HG03135 (cell line): ENCODE results near the gene KRTAP4-12.
"Not testable (repeated sequence)": the region's sequence is repeated elsewhere in the genome, so short reads cannot be mapped to it uniquely, and the experiment has no call there.

Experiments used
- ATAC-seq: cut with Tn5 transposase; IDR thresholded peaks from one replicate; pipeline ENCODE4 v1.9.1; 2021; ENCODE audit warnings: mild to moderate bottlenecking, moderate library complexity; ENCODE audit not compliant: unreplicated experiment

The KRTAP4-12 gene

GRCh38 chr17:41123991-41124371, at the start of gene KRTAP4-12:
TSS of gene KRTAP4-12 (minus strand) at chr17:41124182. CDS start at chr17:41124122, 60 bp downstream.
- ATAC-seq, result not testable (repeated sequence)

DNA sequence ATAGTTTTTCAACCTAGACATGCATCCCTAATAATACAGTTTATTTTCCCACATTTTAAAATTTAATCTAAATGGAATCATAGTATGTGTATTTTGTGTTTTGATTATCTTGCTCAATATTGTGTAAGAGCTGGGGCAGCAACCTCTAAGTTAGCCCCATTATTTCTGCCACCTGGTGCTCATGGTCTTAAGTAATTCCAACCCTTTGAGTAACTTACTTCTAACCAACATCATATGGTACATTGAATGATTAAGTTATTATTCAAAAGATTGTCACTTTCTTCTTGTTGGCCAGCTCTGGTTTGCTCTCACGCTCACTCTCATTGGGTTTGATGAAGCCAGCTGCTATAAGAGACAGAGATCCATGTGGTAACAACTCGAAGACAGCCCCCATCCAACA, 47.9 kb upstream of the KRTAP4-12 start:
- no peak for ATAC-seq

DNA sequence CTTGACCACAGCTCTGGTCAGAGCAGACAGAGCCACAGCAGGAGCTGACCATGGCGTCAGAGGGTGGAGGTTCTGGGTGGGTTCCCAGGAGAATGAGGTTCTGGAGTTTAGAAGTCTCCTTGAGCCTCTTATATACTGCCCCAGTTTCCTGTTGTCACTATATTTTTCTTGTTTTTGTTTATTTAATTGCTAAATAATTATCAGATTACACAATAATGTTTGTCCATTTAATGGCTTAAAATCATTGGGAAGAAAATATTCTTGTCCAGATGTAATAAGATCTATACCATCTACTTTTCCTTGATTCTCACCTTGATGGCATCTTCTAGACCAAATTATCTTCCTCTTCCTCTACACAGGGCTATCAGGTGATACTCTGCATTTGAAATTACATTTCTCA, 44.1 kb upstream of the KRTAP4-12 start, which contains the start of gene KRTAP4-3:
Gene KRTAP4-3, minus strand, starts transcription at position 101 of the 400 bp plus-strand sequence. Its CDS starts 49 bp downstream, at position 52.
- no peak for ATAC-seq

DNA sequence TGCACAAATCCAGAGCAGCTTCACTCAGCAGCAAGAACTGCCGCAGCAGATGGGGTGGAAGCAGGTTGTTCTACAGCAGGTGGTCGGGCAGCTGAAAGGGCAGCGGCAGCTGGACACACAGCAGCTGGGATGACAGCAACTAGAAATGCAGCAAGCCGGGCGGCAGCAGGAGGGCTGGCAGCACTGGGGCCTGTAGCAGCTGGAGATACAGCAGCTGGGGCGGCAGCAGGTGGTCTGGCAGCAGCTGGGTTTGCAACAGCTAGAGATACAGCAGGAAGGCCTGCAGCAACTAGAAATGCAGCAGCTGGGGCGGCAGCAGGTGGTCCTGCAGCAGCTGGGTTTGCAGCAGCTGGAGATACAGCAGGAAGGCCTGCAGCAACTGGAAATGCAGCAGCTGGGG, 43.6 kb upstream of the KRTAP4-12 start:
- no peak for ATAC-seq

- ATAC-seq, result no peak
Measured at GRCh38 chr17:41163828-41164227, 39.8 kb upstream of the KRTAP4-12 start.

DNA sequence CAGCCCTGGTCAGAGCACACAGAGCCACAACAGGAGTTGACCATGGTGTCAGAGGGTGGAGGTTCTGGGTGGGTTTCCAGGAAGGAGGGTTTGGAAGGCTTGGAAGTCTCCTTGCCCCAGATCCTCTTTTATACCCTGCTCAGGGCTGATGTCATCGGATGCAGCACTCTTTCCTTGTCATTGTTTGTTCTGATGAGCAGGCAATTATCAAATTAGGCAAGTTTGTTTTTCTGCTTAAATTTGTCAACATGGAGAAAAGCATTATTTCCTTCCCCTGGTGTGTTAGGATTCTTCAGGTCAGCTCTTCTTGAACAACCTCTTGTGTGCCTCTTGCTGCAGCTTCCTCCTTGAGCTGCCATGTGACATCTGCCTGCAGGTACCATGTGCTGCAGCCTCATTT, 36.7 kb upstream of the KRTAP4-12 start, which contains the start of gene KRTAP4-4:
Gene KRTAP4-4, minus strand, starts transcription at position 101 of the 400 bp plus-strand sequence. Its CDS starts 57 bp downstream, at position 44.
- ATAC-seq, result no peak

GRCh38 chr17:41160190-41160589, 36.2 kb upstream of the KRTAP4-12 start:
- not testable (repeated sequence) for ATAC-seq

GRCh38 chr17:41153856-41154255, 29.9 kb upstream of the KRTAP4-12 start:
- no peak for ATAC-seq

GRCh38 chr17:41151525-41151924, 27.5 kb upstream of the KRTAP4-12 start:
- no peak for ATAC-seq

- no peak for ATAC-seq
Measured at GRCh38 chr17:41150026-41150425, 26.0 kb upstream of the KRTAP4-12 start.

DNA sequence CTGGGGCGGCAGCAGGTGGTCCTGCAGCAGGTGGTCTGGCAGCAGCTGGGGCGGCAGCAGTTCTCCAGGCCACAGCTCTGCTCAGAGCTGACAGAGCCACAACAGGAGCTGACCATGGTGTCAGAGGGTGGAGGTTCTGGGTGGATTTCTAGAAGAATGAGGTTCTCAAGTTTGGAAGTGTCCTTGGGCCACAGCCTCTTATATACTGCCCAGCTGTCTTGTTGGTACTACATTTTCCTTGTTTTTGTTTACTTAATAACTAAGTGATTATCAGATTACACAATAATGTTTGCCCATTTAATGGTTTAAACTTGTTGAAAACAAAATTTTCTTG, 25.6 kb upstream of the KRTAP4-12 start, which contains the start of gene KRTAP4-5:
Gene KRTAP4-5, minus strand, starts transcription at position 174 of the 334 bp plus-strand sequence. Its CDS starts 58 bp downstream, at position 116.
- ATAC-seq, result no peak

- ATAC-seq, result not testable (repeated sequence)
Measured at GRCh38 chr17:41148971-41149651, 25.1 kb upstream of the KRTAP4-12 start.

- no peak for ATAC-seq
Measured at GRCh38 chr17:41147531-41148204, 23.7 kb upstream of the KRTAP4-12 start.

- no peak for ATAC-seq
Measured at GRCh38 chr17:41145261-41145660, 21.3 kb upstream of the KRTAP4-12 start.

- no peak for ATAC-seq
Measured at GRCh38 chr17:41144846-41145245, 20.9 kb upstream of the KRTAP4-12 start.

- no peak for ATAC-seq
Measured at GRCh38 chr17:41141361-41141760, 17.4 kb upstream of the KRTAP4-12 start.

GRCh38 chr17:41140360-41141131, 16.6 kb upstream of the KRTAP4-12 start, which contains the start of gene KRTAP4-6:
TSS of gene KRTAP4-6 (minus strand) at chr17:41140544. CDS start at chr17:41140487, 57 bp downstream.
- ATAC-seq, result no peak

- ATAC-seq, result not testable (repeated sequence)
Measured at GRCh38 chr17:41139865-41140264, 15.9 kb upstream of the KRTAP4-12 start.

DNA sequence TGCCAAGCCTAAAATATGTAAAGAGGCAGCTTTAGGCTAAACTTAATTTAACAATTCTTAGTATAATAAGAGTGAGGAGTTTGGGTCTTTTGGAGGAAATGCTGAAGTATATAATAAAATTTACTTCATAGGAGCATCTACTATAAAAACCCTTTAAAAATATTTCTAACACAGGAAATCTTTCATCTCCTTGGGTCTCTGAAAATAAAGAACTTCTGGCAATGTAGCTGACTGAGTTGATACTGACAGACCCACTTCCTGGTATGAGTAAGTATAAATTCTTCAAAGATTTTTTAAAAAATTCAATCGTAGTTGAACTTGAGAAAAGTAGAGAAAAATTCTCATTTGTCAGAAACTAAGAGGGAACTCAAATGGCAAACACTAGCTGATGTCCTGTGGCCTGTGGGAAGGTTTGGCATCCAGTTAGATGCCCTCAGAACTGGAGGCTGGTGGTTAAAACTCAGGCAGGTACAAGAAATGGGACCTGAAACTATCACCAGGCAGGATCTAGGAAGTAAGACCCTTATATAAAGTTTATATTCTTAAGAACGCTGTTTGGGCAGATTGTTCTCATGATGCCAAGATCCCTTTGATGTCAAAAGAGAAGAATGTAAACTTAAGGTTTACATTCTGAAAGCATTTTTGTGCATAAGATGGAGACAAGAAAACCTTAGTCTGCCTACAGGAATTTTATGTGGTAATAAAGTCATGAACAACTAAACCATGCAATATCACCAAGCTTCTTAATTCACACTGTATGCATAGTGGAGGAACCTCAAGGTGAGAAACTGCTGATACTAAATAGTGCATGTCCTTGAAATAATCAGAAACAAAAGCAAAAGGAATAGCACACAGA, 10.1 kb upstream of the KRTAP4-12 start:
- ATAC-seq, result no peak

DNA sequence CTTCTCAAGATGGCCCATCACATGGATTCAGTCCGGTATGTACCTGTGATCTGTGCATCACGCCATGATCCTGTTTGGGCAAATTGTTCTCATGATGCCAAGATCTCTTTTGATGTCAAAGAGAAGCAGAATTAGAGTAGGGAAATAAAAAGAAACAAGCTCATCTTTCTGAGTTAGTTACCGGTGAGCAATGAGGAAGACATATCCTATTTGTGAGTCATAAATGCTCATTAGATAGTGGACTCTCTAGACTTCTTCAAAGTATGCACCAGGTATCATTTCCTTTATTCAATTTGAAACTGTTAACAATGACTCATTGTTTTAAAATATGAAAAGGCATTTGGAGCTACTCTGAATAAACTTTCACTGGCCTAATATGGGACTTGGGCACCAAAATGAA, 8.0 kb upstream of the KRTAP4-12 start:
- no peak for ATAC-seq
